DMS153 (cell line): Measurements from ENCODE around the gene E2F4.

ENCODE experiments used
- DNase-seq: peaks from one replicate; lab custom pipeline; 2025; lab: John Stamatoyannopoulos, UW

E2F4 gene, protein sequence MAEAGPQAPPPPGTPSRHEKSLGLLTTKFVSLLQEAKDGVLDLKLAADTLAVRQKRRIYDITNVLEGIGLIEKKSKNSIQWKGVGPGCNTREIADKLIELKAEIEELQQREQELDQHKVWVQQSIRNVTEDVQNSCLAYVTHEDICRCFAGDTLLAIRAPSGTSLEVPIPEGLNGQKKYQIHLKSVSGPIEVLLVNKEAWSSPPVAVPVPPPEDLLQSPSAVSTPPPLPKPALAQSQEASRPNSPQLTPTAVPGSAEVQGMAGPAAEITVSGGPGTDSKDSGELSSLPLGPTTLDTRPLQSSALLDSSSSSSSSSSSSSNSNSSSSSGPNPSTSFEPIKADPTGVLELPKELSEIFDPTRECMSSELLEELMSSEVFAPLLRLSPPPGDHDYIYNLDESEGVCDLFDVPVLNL

GRCh38 chr16:67191995-67192681, at the start of gene E2F4:
Gene E2F4 (plus strand): TSS chr16:67192155. CDS start chr16:67192228, 73 bp downstream.
- DNase-seq, result peak; percentile 77

DNA sequence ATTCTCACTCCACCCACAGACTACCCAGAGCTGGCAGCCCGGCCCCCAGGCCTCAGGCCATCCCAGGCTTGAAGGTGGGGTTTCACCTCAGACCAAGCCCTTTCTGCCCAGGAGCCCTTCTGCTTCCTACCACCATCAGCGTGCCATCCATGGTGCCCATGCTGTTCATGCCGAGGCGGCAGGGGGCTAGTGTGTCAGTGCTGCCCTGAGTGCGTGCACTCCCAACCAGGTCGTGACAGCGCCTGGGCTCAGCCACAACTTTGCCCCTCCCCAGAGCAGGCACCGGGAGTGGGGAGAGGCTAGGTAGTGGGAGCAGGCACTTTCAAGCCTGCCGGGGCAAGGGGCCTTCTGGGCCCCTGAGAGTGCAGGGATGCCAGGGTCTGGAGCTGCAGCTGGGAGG, 49.6 kb upstream of the E2F4 start:
- DNase-seq, result no peak

GRCh38 chr16:67144943-67145342, 47.0 kb upstream of the E2F4 start:
- no peak for DNase-seq

DNA sequence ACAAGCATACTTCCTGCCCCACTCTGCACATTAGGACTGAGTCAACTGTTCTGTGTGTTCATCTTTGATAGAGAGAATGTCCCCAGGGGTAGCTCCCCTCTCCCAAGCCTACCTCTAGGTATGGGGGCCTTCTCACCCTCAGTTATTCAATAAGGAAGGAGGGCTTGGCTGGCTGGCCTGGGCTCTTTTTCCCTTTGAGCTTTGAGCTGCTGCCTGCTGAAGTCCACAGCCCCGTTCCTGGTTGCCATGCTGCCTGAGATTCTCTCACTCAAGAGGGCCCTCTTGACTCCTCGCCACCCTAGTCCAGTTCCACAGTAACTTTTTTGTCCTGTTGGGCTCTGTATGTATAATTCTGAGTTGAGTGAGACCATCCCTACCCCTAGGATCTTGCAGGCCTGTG, 46.2 kb upstream of the E2F4 start:
- no peak for DNase-seq

- DNase-seq, result no peak
Measured at GRCh38 chr16:67146523-67147357, 45.2 kb upstream of the E2F4 start.

GRCh38 chr16:67147437-67148140, 44.4 kb upstream of the E2F4 start:
- no peak for DNase-seq

DNA sequence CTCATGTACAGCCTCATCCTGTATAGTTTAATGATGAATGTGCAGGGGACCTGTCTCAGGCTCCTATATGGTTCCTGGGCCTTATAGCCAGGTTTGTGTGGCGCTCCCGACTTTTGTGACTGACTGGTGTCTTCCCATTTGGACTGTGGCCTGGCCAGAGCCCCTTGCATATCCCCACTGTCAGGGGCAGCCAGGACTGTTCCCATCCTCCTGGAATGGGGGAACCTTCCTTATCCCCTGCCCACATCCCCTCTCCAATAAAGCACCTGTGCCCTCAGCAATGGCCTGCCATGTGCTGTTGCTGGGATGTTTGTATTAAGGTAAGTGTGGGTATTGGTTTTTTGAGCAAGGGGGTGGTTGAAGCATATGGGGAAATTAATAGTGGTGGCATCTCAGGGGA, 43.7 kb upstream of the E2F4 start:
- DNase-seq, result no peak

DNA sequence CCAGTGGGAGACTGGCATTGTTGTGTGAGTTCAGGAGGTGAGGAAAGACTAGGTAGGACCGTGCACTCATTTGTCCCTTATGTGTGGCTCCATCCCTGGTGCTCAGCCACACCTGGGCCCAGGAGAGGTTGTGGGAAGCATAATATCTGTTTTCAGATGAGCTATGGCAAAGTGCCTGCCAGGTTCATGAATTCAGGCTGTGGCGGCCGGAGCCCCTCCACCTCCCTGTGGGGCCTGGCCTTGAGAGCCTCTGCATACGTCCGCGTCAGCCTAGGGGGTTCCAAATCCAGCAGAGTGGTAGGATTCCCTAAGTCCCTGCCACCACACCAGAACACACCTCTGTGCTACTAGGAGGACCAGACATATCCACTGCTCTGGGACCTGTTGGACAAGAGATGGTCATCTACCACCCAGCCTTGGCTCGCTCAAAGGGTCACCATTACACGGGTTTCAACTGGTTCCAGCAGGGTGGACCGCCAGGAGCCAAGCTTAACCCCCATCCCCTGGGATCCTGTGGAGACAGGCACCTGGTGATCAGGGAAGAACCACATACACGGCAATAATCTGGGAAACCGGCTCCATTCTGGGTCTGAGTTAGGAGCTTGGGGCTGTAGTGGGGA, 43.2 kb upstream of the E2F4 start:
- no peak for DNase-seq

DNA sequence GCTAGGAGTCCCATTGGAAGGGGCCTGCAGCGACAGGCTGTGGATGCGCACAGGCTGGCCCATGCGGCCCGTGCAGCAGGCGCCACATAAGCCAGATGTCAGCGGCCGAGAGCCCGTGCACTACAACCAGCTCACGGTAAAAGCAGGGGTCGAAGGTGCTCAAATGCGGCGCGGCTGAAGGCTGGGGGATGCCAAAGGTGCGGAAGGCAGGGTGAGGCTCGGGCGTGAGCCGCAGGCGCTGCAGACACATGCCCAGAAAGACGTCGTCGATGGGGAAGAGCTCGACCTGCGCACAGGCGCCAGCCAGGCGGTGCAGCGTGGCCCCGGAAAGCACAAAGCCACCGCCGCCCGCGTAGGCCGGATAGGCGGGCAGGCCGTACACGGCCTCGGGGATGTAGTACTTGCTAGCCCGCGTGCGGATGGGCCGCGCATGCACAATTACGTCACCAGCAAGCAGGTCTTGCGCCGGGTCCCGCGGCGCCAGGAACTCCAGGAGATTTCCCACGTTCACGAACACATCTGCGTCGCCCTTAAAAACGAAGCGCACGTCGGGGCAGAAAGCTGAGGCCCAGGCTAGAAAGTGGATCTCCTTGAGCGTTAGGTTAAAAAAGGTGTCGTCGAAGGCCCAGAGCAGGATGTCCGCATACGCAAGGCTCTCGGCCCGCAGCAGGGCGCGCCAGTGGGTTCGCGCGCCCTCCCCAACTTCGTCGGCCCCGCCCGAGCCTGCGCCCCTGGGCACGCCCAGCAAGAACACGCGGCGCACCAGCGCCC, 42.5 kb upstream of the E2F4 start:
- no peak for DNase-seq

DNA sequence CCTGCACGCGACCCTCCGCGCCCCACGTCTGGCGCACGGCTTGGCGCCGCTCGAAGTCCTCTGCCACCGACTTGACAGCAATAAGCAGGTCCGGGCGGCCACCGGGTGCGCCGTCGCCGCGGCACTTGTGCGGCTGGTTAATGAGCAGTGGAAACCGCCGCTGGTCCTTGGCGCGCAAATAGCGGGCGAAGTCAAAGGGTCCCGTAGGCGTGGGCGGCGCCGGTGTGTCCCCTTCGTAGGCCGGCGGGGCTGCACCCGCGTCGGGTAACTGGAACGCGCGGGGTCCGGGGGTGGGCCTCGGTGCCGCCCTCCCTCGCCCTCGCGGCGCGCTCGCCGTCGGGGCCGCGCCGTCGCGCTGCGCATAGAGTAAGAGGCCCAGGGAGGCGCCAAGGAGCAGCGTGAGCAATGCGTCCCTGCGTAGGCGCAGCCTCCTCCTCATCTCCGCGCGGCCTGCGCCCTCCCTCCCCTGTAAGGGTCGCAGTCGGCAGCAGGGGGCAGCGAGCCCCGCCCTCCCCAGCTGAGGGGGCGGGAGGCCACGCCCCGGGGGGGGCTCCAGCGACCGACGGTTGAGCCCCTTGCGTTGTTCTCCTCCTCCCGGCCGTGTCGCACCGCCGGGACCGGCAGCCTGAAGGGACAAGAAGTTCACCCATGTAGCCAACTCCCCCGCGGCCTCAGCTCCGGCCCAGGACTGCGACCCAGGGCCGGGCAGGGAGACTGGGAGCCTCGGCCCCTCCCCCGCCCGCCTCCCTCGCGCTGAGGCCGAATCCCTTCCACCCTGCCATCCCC, 41.7 kb upstream of the E2F4 start:
- no peak for DNase-seq

DNA sequence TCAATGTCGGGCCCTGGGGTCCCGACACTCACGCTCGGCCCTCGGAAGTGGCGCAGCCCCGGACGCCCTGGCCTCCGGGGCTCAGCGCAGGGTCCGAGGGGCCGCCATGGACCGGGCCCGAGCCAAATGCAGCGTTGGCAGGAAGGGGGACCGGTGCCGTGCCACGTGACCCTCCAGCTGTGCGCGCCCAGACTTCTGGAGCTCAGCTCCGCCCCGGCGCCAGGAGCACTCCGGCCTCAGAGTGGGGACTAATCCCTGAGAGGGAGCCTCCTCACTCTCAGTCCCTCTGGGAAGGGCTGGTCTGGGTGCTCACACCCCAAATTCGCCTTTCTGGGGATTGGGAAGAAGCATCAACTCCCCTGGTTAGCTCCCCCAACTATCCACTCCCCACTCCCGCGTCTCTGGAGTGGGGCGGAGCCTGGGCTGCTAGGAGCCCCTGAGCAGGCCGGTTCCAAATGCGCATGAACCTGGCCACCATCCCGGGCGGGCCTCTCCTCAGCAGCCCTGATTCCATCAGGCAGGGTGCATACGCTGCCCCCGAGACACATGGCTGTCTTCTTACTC, 41.0 kb upstream of the E2F4 start, which contains the start of gene B3GNT9:
Gene B3GNT9 (minus strand): TSS at position 166 of the 564 bp plus-strand sequence. CDS start 513 bp downstream, outside the sequence.
- peak; percentile 25 for DNase-seq

DNA sequence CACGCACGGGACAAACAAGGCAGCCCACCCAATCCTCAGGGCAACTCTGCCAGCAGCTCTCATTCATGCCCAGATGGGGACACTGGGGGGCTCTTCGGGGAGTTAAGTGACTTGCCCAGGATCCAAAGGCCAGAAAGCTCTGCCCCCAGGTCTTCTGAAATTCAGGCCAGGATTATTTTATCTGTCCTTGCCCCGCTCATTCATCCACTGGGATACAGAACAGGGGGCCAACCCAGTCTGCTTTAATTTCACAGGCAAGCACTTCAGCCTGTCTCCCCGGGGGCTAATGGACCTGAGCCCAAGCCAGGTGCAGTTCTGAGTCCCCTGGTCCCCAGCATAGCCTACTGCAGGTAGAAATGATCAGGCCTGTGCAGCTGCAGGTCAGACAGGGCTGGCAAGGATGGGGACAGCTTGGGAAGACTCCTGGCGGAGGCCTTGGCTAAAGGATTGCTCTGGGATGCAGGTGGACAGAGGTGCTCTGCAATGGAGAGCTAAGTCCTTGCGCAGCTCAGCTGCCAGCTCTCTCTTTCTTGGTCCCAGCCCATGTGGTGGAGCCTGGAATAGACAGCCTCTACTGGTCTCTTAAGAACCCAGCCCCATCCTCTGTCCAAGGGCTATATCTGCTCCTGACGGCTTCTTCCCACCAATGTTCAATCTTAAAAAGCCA, 40.4 kb upstream of the E2F4 start:
- DNase-seq, result peak; percentile 1

DNA sequence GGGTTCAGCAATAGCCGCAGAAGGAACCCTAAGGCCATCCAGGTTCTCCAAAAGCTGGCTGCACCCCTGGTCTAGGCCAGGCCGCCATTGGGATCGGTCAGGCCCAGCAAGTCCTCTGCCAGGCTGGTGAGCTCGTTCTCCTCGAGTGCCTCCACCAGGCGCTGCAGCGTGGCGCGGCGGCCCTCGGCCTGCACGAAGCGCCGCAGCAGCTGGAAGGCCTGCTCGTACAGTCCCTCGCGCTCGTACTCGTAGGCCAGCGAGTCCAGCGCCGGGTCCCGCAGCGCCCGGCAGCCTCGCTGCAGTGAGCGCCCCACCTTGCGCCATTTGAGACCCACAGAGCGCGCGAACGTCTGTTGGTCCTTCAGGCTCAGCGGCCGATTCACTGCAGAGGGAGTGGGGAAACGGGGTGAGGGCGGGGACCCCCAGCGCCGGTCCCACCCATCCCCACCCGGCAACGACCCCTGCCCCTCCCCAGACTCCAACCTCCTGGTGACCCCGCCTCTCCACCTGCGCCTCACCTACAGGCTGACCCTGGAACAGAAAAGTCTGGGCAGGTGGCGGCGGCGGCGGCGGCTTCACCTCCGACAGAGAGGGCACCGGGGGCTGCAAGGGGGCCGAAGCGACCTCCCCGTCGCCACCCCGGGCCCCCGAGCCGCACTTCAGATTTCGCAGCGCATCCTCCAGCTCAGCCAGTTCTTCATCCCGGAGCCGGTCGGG, 37.2 kb upstream of the E2F4 start:
- DNase-seq, result no peak

DNA sequence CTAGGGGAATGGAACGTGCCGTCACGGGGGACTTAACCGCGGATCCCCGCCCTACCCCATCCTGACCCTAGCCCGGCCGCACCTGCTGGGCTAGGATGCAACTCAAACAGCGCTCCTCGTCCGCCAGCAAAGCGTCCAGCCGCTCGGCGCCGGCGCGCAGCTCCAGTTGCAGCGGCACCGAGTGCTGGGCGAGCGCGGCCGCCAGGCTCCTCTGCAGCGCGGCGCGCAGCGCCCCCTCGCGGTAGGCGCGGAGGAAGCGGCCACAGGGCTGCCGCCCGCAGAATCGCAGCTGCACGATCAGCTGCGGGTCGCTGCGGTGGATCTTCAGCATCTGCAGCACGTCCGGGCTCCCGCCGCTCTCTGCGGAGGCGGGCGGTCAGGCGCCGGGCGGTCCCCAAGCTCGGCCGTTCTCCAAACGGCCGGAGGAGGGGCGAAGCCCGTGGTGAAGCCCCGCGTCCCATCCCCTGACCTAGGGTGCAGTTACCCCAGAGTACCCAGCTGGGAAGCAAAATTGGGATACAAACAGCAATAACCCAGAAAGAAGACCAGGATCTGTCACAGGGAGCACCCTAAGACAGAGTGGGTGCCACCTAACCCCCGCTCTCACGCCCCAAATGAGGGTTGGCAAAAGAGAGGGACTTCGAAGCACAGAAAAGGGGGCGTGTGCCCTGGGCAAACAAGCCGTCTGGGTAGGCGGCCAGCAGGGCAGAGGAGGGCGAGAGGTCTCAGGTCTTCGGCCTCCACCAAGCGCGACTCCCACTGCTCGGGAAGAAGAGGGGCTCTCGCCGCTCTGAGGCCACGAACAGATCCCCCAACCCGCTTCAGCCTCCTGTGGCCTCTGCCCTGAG, 36.4 kb upstream of the E2F4 start:
- DNase-seq, result peak; percentile 44

GRCh38 chr16:67156143-67156844, 35.7 kb upstream of the E2F4 start:
- DNase-seq, result no peak

DNA sequence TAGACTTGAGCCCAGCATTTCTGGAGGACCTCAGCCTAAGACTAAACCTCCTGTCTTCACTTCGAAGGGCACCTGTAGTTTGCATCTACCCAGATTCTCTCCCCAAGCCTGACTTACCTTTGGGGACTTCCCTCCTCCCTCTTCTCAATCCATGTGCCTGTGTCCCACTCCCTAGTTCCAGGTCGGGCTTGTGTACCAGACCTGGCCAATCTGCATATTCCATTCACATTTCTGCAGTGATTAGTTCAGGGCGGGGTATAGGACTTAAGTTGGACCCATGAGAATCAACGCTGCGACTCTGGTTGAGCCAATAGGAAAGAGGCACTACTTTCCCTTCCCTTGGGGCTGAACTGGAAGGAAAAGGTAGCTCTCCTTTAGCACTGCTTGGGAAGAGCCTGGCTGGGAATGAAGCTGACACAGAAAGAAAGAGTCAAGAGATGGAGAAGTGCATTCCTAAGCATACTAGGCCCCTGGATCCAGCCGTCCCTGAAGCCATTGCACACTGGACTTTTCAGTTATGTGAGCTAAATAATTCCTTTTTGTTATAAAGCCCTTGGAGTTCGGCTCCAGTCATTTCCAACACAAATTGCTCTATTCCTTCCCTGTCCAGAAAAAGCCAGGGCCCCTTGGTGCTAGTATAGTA, 34.7 kb upstream of the E2F4 start:
- no peak for DNase-seq
